Choroid plexus epithelial cell (primary cell): Measurements from ENCODE around the gene NEDD4L.

Source experiments
- DNase-seq: peaks from one replicate; pipeline ENCODE4 v3.0.0-alpha.2; 2010; ENCODE audit warnings: low read depth
- H3K4me3 ChIP-seq: 2 replicates; pipeline ENCODE4 v1.5.1; 2011; ENCODE audit warnings: low read depth, mild to moderate bottlenecking, control low read depth, low read length, moderate library complexity
- TF ChIP-seq, protein P1 (sequence below): conservative IDR thresholded peaks from 2 replicates; pipeline ENCODE4 v1.5.1; 2011; ENCODE audit warnings: low read depth, mild to moderate bottlenecking, control low read depth, inconsistent platforms, low read length, moderate library complexity

NEDD4L gene

DNA sequence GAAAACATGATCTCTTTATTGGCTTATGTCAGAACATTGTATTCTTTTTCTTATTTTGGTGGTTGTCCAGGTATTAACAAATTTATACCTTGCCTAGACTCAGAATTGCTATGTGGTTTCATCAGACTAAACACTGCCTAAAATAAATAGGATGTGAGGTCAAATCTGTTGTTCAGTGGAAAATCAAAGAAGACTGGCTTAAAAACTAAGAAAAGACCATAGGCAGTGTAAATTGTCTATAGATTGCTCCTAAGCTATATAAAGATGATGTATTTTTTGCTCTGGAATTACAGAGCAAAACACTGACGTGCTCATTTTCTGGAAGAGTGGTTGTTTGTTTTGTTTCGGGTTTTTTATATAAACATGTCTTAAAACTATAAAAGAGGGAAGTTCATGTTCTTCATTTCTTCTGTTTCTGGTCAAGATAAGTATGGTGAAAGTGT is 318.8 kb downstream of the NEDD4L start:
- H3K4me3 ChIP-seq = no peak overlapping the region
- TF ChIP-seq, protein P1, sequence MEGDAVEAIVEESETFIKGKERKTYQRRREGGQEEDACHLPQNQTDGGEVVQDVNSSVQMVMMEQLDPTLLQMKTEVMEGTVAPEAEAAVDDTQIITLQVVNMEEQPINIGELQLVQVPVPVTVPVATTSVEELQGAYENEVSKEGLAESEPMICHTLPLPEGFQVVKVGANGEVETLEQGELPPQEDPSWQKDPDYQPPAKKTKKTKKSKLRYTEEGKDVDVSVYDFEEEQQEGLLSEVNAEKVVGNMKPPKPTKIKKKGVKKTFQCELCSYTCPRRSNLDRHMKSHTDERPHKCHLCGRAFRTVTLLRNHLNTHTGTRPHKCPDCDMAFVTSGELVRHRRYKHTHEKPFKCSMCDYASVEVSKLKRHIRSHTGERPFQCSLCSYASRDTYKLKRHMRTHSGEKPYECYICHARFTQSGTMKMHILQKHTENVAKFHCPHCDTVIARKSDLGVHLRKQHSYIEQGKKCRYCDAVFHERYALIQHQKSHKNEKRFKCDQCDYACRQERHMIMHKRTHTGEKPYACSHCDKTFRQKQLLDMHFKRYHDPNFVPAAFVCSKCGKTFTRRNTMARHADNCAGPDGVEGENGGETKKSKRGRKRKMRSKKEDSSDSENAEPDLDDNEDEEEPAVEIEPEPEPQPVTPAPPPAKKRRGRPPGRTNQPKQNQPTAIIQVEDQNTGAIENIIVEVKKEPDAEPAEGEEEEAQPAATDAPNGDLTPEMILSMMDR = no peak
- peak; percentile 20 for DNase-seq

DNA sequence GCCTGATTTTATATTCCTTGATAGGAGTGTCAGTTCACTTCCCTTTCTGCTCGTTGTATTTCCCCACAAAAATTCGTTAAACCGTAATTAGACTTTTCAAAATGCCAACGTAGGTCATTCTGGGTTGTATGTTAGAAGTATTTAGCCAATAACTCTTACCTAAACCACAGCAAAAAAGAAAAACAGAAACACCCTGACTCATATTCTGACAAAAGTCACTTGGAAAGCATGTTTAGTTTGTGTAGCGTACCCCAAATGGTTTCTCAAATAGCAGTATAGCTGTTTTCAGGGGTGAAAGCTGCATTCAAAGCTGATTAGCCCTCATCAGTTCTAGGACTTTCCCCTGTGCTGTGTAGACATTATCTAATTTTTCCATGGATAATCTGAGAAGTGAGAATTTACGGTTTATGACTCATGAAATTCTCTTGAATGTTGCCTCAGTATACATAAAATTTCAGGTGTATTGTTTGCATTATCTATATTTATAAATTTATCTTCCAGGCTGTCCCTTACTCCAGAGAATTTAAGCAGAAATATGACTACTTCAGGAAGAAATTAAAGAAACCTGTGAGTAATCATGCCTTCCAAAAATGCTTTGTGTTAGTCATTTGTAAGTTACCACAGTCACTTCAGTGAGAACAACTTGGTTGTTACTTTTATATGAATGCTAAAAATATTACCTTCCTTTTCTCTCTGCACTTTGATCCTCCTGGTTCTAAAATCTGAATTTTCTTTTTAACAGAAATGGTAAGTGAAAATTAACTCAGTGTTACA is 319.9 kb downstream of the NEDD4L start:
- peak; percentile 34 for DNase-seq
- no peak overlapping the region for H3K4me3 ChIP-seq
- TF ChIP-seq, protein P1 = no peak

DNA sequence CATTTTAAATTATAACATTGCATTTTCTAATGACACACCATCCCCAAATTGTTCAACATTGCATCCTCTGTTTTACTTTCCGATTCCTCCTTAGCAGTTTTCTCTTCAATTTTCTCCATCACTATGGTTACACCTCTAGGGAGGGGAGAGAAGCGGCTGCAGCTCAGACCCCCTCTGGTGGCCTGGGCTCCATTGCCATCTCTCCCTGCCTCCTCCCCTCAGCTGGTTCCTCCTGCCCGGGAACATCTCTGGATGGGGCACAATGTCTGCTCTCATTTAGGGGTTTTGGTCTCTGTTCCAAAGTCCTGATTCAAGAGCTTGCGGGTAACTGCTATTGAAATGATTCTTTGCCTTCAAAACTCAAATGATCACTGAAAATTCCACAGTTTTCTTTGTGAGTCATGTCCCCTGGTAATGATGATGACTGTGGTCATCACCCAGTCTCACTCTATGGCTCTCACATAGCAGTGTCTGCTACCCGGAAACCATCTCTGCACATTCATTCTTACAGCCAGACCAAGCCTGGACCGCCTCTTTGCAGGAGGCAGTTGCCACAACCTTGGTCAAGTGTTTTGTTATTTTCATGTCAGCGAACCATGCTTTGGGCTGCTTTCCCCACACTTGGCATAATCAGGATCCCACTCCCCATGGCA is 321.0 kb downstream of the NEDD4L start:
- peak; percentile 23 for DNase-seq
- no peak overlapping the region for H3K4me3 ChIP-seq
- TF ChIP-seq, protein P1 = peak; percentile 19

GRCh38 chr18:58367425-58368140 is 323.6 kb downstream of the NEDD4L start:
- DNase-seq = no peak
- TF ChIP-seq, protein P1 = no peak
- no peak overlapping the region for H3K4me3 ChIP-seq

DNA sequence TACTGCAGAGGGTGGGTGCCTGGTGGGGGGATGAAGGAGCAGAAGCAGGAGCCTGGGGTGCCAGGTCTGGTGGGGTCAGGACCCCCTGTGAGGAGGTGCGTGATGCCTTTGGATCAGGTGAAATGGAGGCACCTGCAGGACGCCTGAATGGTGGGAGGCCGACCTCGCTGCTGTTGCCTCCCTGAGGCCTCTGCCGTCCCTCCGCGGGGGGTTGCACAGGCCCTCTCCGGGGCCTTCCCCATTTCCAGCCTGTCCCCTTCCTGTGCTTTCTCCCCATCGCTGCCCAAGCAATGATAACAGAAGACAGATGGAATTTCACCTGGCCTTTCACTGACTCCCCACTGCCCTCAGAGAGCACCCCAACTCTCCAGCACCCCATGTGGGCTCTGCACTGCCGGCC is 325.6 kb downstream of the NEDD4L start:
- no peak for DNase-seq
- TF ChIP-seq, protein P1 = no peak
- no peak overlapping the region for H3K4me3 ChIP-seq

- TF ChIP-seq, protein P1 = no peak
- no peak overlapping the region for H3K4me3 ChIP-seq
- no peak for DNase-seq
These were observed 326.1 kb downstream of the NEDD4L start for GRCh38 chr18:58370038-58370580.
